ENCODE data around the gene SERTAD3.

DNA sequence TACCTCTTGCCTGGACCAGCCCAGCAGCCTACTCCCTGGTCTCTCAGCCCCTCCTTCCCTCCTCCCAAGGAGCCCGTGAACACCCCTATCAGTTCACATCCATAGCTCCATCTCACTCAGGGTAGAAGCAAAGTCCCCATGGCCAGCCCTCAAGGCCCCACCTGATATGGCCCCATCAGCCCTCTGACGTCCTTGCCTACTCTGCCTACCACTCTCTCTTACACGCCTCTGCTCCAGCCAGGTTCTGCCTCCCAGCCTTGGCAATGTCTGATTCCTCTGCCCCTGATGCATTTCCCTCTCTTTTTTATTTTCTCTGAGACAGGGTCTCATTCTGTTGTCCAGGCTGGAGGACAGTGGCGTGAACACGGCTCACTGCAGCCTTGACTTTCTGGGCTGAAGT, 7.9 kb upstream of the SERTAD3 start:
- TF ChIP-seq, protein P1, sequence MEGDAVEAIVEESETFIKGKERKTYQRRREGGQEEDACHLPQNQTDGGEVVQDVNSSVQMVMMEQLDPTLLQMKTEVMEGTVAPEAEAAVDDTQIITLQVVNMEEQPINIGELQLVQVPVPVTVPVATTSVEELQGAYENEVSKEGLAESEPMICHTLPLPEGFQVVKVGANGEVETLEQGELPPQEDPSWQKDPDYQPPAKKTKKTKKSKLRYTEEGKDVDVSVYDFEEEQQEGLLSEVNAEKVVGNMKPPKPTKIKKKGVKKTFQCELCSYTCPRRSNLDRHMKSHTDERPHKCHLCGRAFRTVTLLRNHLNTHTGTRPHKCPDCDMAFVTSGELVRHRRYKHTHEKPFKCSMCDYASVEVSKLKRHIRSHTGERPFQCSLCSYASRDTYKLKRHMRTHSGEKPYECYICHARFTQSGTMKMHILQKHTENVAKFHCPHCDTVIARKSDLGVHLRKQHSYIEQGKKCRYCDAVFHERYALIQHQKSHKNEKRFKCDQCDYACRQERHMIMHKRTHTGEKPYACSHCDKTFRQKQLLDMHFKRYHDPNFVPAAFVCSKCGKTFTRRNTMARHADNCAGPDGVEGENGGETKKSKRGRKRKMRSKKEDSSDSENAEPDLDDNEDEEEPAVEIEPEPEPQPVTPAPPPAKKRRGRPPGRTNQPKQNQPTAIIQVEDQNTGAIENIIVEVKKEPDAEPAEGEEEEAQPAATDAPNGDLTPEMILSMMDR (IDR thresholded peaks at IDR 0.05): no peak
- TF ChIP-seq POLR2A (IDR thresholded peaks at IDR 0.05) (no peak), EP300 (IDR thresholded peaks at IDR 0.05) (no peak)
